ENCODE data around the gene EPS8L1. TPM values are rescaled to one million over a fixed set of nuclear protein-coding genes. Genes with fewer than 3 reads are reported as not detected.

Gene EPS8L1
- polyA plus RNA-seq, 1 of the 3 experiments (the other 2 are of a cell fraction) = 12.9 TPM

GRCh38 chr19:55048446-55048845 is 27.2 kb upstream of the EPS8L1 start:
- H3K4me1 ChIP-seq (ENCODE audit: control insufficient read depth in 1 of 2, insufficient read depth in 2 of 2, low read depth in 1 of 2, low read length in 1 of 2) = no peaks in the 10 kb centered on the region
- POLR2A ChIA-PET = no interaction called here
- H3K4me3 ChIP-seq (ENCODE audit: low read depth in 2 of 2, low read length in 1 of 2) = no peak overlapping the region
- CTCF ChIA-PET = no interaction called here
- no peaks in the 10 kb centered on the region for H3K27me3 ChIP-seq (ENCODE audit: insufficient read depth)
- 94% methylated on average over 12 of the region's 15 CpGs for WGBS (ENCODE audit: low lambda C conversion rate)
- no peak for DNase-seq
- no peaks in the 10 kb centered on the region for H3K79me2 ChIP-seq (ENCODE audit: insufficient read depth)
- no peak overlapping the region for H2AFZ ChIP-seq (ENCODE audit: low read depth)
- peaks cover 0 to 45% of the 10 kb centered on the region in 2 experiments for H3K36me3 ChIP-seq (replicated peaks in 1 of 2; ENCODE audit: control insufficient read depth in 1 of 2, insufficient read depth in 2 of 2, low read length in 1 of 2)
- H4K20me1 ChIP-seq (ENCODE audit: insufficient read depth) = no peaks in the 10 kb centered on the region
- H3K9ac ChIP-seq = no peak overlapping the region
- no peak overlapping the region for H3K4me2 ChIP-seq
- no peaks in the 10 kb centered on the region for H3K9me2 ChIP-seq
- H3K9me3 ChIP-seq = no peaks in the 10 kb centered on the region
- TF ChIP-seq NFIC (IDR thresholded peaks at IDR 0.05; ENCODE audit: borderline replicate concordance) = no peak
- no peak for TF ChIP-seq RCOR1 (IDR thresholded peaks at IDR 0.05; ENCODE audit: low read length)
- no peak for TF ChIP-seq MAX (IDR thresholded peaks at IDR 0.05; ENCODE audit: low read depth)
- no peak for TF ChIP-seq RXRA (IDR thresholded peaks at IDR 0.05; ENCODE audit: borderline replicate concordance, low read depth)
- TF ChIP-seq REST (IDR thresholded peaks at IDR 0.05; ENCODE audit: low read depth, low read length) = no peak
- no peak for TF ChIP-seq SIN3A (IDR thresholded peaks at IDR 0.05; ENCODE audit: borderline replicate concordance, low read depth, low read length)
- TF ChIP-seq EZH2phosphoT487 (IDR thresholded peaks at IDR 0.05; ENCODE audit: borderline replicate concordance, low read depth) = no peak
- TF ChIP-seq CHD2 (IDR thresholded peaks at IDR 0.05; ENCODE audit: low read length, partially characterized antibody) = no peak
- TF ChIP-seq YY1 (IDR thresholded peaks at IDR 0.05; ENCODE audit: low read depth) = no peak
- TF ChIP-seq, protein P1, sequence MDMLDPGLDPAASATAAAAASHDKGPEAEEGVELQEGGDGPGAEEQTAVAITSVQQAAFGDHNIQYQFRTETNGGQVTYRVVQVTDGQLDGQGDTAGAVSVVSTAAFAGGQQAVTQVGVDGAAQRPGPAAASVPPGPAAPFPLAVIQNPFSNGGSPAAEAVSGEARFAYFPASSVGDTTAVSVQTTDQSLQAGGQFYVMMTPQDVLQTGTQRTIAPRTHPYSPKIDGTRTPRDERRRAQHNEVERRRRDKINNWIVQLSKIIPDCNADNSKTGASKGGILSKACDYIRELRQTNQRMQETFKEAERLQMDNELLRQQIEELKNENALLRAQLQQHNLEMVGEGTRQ (IDR thresholded peaks at IDR 0.05; ENCODE audit: borderline replicate concordance, low read depth, low read length) = no peak
- no peak for TF ChIP-seq ELF1 (IDR thresholded peaks at IDR 0.05)
- no peak overlapping the region for H3K27ac ChIP-seq (ENCODE audit: low read depth in 2 of 2, low read length in 1 of 2)
- no peaks in the 10 kb centered on the region for H3F3A ChIP-seq (replicated peaks; ENCODE audit: insufficient read depth)

DNA sequence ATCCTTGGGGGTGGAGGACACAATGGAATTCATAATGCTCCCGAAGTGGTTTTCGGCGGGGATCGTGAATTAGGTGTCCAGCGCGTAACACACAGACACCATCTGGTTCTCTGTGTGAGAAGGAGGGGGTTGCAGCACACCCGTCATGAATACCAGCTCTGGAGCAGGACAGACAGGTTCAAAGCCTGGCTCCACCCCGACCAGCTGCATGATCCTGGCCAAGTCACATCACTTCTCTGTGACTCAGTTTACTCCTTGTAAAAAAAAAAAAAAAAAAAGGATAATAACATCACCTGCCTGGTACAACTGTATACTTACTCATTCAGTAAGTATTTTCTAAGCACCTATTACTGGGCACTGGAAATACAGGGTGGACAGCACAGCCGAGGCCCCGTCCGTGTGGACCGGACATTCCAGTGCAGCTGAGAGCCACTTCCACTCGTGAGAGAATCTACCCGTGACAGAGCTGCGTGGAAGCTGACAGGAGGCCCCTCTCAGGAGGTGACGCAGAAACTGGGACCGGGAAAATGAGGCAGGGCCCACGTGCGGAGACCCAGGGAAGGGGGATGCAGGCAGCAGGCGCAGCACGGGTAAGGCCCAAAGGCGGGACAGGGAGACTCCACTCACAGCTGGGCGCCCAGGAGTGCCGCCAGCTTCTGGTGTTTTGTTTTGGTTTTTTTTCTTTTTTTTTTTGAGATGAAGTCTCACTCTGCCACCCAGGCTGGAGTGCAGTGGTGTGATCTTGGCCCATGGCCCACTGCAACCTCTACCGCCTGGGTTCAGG is 24.7 kb upstream of the EPS8L1 start:
- POLR2A ChIA-PET = no interaction called here
- CTCF ChIA-PET = interaction anchor here (1.0 kb wide), 1 partner anchor 581 kb away, joined by 3 read pairs; no protein-coding TSS in a partner anchor
- Histone ChIP-seq H3F3A (replicated peaks; ENCODE audit: insufficient read depth) (no peaks in the 10 kb centered on the region), H3K4me2 (no peak overlapping the region), H3K9me2 (no peaks in the 10 kb centered on the region), H3K4me3 (ENCODE audit: low read depth in 2 of 2, low read length in 1 of 2) (no peak overlapping the region), H3K79me2 (ENCODE audit: insufficient read depth) (no peaks in the 10 kb centered on the region), H2AFZ (ENCODE audit: low read depth) (no peak overlapping the region), H3K36me3 (replicated peaks in 1 of 2; ENCODE audit: control insufficient read depth in 1 of 2, insufficient read depth in 2 of 2, low read length in 1 of 2) (peaks cover 8 to 35% of the 10 kb centered on the region in 2 experiments), H3K27me3 (ENCODE audit: insufficient read depth) (no peaks in the 10 kb centered on the region), H3K27ac (ENCODE audit: low read depth in 2 of 2, low read length in 1 of 2) (no peak overlapping the region), H3K4me1 (ENCODE audit: control insufficient read depth in 1 of 2, insufficient read depth in 2 of 2, low read depth in 1 of 2, low read length in 1 of 2) (no peaks in the 10 kb centered on the region), H3K9ac (no peak overlapping the region), H4K20me1 (ENCODE audit: insufficient read depth) (no peaks in the 10 kb centered on the region), H3K9me3 (no peaks in the 10 kb centered on the region)
- DNase-seq = no peak
- WGBS (ENCODE audit: low lambda C conversion rate) = 94% methylated on average over 25 of the region's 25 CpGs
- TF ChIP-seq, protein P1 (IDR thresholded peaks at IDR 0.05; ENCODE audit: borderline replicate concordance, low read depth, low read length) = no peak
- TF ChIP-seq SMC3 (IDR thresholded peaks at IDR 0.05; ENCODE audit: low read depth, low read length) (no peak), SIN3A (IDR thresholded peaks at IDR 0.05; ENCODE audit: borderline replicate concordance, low read depth, low read length) (no peak), CHD2 (IDR thresholded peaks at IDR 0.05; ENCODE audit: low read length, partially characterized antibody) (no peak), NRF1 (IDR thresholded peaks at IDR 0.05; ENCODE audit: low read depth, low read length) (no peak), RXRA (IDR thresholded peaks at IDR 0.05; ENCODE audit: borderline replicate concordance, low read depth) (no peak), RAD21 (IDR thresholded peaks at IDR 0.05; ENCODE audit: low read length) (no peak), FOXM1 (IDR thresholded peaks at IDR 0.05; ENCODE audit: low read depth) (no peak), EZH2phosphoT487 (IDR thresholded peaks at IDR 0.05; ENCODE audit: borderline replicate concordance, low read depth) (no peak), POLR2AphosphoS5 (IDR thresholded peaks at IDR 0.05; ENCODE audit: low read depth, low read length) (no peak), TAF1 (IDR thresholded peaks at IDR 0.05; ENCODE audit: borderline replicate concordance, low read depth, low read length) (no peak), RCOR1 (IDR thresholded peaks at IDR 0.05; ENCODE audit: low read length) (no peak), TEAD4 (IDR thresholded peaks at IDR 0.05; ENCODE audit: borderline replicate concordance, insufficient read depth) (no peak)
